Measurements from ENCODE around the gene P2RX3. TPM values are rescaled to one million over a fixed set of nuclear protein-coding genes. Genes with fewer than 3 reads are reported as not detected.
A peak's percentile ranks its signal among the peaks of the same experiment; 100 is the strongest.
"Not testable (repeated sequence)": the region's sequence is repeated elsewhere in the genome, so short reads cannot be mapped to it uniquely, and the experiment has no call there.

The P2RX3 gene
- total RNA-seq, 1 experiment from 2014 or later, result not detected

DNA sequence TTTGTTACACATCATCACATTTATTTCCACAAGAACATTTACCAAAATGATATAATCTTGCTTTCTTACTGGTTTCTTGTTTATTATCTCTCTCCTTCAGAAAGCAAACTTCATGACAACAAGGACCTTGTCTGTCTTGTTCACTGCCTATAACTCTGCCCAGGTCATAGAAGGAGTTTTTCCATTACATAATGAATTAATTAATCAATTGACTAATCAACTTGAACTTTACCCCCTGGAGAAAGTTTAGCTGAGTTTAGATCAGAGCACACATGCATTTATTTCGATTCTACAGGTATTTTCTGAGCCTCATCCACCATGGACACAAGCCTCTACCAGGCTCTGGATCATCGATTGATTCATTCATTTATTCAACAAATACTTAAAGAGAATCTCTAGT is 58.6 kb downstream of the P2RX3 start:
- DNase-seq (ENCODE audit: low read depth), result no peak

DNA sequence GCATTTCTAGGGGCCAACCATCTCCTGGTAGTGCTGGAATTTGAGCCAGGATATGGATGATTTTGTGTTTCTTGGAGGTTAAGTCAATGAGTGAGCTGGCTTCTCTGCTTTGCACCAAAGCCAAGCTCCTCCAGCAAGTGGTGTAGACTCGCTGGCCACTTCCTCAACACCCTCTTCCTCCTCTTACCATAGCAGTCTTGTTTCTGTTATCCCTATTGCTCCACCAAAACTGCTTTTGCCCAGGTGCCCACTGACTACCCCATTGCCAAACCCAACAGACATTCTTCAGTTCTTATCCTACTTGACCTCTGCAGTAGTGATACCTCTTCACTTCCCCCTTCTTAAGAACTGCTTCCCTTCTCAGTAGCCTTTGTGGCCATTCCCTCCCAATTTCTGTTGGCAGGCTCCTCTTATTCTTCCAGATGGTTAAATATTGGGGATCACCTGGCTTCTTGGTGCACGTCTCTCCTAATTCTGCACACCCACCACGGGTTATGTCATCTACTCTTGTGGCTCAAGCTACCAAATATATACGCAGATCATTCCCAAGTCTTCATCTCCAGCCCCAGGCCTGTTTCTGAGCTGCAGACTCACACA is 59.3 kb downstream of the P2RX3 start:
- DNase-seq (ENCODE audit: low read depth), result peak; percentile 12

DNA sequence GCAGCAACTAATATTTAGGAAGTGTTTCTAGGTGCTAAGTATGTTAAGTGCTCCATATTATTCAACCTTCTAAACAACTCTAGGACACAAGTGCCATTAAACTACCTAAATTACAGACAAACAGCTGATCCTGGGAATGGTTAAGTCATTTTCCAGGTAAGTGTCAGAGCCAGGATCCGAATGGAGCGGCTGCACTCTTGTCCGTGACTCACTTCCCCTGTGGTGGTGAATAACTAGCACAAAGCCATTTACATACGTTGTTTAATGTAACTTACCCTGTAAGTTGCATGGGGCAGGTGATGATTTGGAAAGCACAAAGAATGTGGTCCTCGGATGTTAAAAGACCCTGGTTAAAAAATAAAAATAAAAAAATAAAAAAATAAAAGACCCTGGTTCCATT is 61.1 kb downstream of the P2RX3 start:
- peak; percentile 69 for DNase-seq (ENCODE audit: low read depth)

DNA sequence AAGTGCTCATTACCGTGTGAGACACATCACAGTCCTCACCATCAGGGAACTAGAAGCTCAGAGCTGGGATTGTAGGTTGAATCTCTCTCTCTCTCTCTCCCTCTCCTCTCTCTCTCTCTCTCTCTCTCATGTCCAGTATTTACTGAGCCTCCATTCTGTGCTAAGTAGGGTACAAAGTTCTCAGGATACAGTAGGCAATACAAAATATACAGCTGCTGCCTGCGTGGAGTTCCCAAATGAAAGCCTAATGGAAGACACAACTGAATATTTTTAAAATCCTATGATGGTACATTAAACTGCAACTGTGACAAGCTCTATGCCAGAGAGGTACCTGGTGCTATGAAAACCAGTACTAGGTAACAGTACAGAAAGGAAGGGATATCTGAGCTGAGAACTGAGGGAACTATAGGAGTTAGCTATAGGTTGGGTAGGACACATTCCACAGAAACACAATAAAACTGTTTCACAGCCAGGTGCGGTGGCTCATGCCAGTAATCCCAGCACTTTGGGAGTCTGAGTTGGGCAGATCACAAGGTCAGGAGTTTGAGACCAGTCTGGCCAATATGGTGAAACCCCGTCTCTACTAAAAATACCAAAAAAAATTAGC is 61.9 kb downstream of the P2RX3 start:
- no peak for DNase-seq (ENCODE audit: low read depth)

DNA sequence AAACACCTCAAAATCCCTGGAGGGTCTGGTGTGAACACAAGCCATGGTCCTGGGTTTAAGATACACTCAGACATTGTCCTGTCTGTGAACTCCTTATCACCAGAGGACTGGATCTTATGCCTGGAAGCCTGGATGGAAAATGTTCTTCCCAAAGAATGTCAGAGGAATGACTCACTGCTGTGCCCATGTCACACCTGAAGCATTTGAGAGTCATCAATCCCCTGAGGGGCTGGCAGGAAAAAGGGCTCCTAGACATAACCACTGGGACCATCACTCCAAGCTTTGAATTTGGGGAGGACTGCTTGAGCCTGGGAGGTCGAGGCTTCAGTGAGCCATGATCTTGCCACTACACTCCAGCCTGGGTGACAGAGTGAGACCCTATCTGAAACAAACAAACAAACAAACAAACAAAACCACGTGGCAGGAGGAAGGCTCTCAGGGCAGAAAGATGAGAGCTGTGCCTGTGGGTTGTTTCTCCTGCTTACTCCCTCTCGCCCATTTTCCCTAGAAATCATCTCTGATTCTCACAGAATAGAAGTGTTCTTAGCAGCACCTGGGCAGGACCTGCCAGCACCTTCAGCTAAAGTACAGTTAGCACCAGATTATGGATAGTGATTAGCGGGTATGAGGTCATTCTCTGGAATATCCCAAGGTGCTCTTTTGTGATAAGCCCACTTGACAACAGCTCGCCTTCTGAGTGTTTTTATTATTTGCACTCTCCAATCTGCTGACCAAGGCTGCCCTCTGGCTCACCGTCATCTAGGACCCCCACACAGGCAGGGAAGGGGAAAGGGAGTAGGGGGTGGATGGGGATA is 64.2 kb downstream of the P2RX3 start:
- DNase-seq (ENCODE audit: low read depth), result peak; percentile 54

DNA sequence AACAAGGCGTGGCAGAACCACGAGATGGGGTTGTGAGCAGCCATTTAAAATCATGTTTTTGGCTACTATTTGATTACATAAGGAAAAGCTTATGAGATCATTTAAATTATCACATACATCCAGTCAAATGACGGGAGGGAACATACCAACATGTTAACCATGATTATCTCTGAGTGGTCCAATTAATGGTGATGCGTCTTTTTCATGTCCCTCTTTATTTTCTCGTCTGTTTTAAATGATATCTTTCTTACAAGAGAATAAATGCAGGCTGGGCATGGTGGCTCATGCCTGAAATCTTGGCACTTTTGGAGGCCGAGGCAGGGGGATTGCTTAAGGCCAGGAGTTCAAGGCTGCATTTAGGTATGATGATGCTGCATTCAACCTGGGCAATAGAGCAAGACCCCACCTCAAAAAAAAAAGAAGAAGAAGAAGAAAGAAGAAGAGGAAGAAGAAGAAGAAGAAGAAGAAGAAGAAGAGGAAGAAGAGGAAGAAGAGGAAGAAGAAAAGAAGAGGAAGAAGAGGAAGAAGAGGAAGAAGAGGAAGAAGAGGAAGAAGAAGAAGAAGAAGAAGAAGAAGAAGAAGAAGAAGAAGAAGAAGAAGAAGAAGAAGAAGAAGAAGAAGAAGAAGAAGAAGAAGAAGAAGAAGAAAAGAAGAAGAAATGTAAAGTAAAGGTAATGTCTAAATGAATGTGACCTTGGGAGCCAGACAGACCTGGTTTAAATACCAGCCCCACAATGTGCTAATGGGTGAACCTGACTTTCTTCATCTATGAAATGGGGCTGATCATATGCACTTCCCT is 65.0 kb downstream of the P2RX3 start:
- DNase-seq (ENCODE audit: low read depth), result not testable (repeated sequence)

DNA sequence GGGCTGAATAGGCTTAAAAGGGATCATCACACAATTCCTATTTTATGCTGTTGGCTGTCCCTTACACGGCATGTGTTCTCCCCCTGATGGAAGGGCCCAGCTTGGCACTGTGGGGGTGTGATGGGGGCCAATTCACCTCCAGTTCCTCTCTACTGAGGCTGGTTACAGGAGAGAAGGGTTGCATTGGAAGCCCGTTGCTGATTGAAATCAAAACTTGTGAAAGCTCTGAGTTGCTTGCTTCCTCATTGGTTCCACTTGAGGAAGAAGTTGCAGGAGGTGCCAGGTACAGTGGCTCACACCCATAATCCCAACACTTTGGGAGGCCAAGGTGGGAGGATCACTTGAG is 65.6 kb downstream of the P2RX3 start:
- DNase-seq (ENCODE audit: low read depth), result no peak

DNA sequence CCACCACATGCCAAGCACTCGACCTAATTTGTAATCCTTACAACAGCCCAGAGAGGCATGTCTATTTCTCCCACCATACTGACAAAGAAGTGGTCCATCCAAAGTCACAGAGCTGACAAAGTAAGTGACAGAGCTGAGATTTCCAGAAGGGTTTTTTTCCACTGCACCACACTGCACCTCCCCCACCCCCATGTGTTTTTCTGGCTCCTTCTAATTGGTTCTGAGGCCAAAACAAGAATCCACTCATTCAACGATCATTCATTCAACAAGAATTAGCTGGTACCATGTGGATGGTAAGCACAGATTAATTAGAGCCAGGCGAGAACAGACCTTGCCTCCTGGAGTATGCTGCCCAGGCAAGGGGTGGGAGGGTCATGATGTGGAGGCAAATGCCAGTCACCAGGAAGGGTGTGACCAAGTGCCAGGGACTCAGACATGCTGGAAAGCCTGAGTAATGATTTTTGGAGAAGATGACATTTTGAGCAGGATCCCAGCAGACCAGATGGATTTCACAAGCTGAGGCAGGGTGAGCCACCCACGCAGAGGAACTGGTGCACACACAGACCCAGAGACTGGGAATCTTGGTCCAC is 67.2 kb downstream of the P2RX3 start:
- DNase-seq (ENCODE audit: low read depth), result no peak

DNA sequence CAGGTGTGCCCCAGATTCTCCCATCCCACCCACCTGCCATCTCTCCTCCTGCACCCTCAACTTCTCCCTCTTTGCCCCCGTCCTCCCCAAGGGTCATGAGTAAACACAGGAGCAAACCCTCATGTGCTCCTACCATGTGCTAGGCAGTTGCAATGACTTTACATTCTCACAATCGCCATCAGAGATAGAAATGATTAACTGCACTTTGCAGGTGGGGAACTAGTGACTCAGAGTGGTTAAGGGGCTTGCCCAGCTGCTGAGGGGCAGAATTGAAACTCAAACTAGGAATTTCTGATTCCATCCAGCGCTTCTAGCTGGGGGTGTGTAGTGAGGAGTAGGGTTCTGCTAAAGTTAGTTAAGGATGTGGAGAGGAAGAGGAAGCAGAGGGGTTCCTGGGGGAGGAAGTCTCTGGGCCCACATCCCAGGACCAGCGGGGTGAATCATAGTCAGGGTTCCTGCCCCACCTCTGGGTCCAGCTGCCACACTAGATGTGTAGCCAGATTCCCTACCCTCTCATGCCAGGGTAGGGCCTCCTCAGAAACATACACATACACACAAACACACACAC is 68.3 kb downstream of the P2RX3 start:
- peak; percentile 94 for DNase-seq (ENCODE audit: low read depth)

DNA sequence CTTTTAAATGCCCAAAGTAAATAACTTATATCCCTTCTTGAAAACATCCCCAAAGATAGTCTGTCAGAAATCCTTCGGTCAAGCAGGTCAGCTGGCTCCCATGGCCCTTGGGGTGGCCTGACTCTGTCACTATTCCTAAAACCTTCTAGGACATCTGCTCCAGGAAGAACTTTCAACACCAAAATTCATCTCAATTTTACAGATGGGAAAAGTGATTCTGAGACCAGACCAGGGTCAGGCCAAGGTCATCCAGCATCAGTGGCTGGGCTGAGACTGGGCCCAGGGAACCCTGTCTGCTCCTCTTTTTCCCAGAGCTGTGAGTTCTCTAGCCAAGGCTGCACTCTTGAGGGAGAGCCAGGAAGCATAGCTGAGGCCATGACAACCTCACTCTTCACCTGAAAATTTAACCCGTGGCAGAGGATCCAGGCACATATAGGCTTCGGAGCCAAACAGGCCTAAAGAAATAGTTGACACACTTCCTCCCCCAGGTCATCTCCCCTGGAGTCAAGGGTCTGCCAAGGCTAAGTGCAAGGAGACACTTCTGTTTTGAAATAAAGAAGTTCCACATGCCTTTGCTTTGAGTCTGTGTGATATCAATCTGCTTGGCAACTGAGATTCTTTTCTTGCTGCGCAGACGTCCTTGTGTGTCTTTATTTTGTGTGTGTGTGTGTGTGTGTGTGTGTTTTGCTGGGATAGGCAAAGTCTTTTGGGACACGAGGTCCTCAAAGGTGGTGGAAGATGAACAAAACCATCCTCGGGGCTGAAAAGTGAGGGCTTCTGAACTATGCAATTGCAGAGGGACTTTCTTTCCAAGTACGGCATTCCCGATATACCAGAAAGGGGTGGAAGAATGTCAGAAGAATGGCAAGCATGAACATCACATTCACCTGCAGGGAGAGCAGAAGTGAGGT is 69.1 kb downstream of the P2RX3 start:
- no peak for DNase-seq (ENCODE audit: low read depth)

DNA sequence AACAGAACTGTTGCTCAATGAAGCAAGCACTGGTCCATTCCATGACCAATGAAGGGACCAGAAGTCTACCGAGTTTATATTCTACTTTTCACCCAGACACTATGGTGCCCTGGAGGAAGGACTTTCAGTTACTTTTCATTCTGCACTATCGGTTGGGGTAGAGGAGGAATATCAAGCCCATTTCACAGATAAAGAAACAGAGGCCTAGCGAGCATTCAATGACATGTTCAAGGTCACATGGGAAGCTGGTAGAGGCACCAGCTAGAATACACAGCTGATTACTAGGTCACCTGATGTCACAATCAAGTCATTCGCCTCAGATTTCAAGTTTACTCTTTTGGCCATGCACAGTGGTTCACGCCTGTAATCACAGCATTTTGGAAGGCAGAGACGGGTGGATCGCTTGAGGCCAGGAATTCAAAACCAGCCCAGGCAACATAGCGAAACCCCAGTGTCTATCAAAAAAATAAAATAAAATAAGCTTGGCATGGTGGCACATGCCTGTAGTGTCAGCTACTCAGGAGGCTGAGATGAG is 69.9 kb downstream of the P2RX3 start:
- DNase-seq (ENCODE audit: low read depth), result no peak

DNA sequence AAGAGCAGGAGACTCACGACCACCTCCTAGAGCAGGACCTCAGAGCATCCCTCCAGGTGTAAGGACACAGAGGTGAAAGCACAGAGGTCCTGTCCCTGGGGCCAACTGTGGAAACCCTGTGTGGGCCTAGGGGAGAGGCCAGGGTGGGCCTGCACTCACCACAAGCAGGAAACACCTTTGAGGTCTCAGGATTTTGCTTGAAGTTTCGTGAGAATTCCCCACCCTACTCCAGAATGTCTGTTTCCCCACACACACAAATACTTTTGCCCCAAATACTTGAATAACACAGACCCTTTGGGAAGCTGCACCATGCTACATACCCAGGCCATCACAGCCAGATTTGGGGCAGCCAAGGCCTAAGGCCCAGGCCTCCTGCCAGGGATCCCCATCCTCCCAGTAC is 70.6 kb downstream of the P2RX3 start:
- no peak for DNase-seq (ENCODE audit: low read depth)

DNA sequence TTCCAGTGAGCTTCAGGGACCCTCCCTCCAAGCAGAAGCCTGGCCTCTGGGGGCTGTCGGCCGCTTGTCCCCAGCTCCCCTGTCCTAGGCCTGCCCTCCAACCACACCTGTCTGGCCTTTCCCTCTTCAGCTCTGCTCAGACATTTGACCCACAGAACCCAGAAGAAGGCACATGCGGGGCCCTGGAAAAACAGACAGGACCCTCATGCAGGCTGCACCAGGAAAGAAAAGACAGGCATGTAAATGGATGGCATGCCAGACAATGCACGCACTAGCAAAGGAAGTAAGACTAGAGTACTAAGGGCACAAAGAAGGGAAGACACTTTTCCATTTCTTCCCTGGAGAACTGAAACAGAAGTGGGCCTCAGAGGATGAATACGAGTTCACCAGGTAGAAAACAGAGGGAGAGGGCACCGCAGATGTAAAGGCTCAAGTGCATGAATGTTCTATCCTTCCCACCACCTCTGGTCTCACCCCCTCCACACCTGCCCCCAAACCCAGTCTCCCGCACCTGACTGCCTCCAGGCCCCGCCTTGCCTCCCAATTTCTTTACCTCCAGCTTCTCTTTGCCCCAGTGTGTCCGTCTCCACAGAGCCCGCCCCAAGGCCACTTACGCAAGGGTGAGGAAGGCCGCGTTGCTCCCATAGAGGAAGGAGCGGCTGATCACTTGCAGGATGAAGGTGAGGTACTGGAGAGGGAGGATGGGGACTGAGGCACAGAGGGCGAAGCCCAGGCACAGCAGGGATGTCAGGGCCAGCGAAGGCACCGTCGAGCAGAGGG is 71.4 kb downstream of the P2RX3 start:
- DNase-seq (ENCODE audit: low read depth), result no peak

DNA sequence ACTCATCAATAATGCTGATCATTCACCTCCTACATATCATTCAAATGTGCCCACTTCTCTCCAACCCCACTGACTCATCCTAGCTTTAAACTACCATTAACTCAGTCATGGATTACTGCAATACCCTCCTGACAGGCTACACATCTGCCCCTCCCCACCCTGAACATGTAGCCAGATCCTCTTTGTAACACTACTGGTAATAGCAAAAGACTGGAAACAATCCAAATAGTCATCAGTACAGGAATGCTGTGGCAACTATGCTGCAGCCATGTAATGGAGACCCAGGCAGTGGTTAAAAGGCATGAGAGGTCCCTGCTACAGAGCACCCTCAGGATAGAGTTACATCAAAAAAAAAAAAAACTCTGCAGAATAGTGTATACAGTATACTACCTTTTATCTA is 72.1 kb downstream of the P2RX3 start:
- DNase-seq (ENCODE audit: low read depth), result peak; percentile 79

DNA sequence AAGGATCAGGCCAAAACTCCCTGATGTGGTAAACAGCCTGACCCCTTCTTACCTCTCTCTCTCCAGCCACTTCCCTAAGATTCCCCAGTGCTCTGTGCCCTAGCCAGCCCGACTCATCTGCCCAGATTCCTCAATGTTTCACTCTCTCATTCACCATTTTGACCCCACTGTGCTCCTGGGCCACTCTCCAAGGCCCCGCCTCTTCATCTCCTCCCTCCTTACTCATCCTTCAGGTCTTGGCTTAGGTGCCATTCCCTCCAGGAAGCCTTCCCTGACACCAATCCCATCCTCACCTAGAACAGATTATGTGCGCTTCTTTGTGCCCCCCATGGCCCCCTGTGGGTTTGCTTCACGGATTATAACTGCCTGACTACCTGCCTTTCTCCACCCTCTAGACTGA is 75.5 kb downstream of the P2RX3 start:
- peak; percentile 15 for DNase-seq (ENCODE audit: low read depth)

DNA sequence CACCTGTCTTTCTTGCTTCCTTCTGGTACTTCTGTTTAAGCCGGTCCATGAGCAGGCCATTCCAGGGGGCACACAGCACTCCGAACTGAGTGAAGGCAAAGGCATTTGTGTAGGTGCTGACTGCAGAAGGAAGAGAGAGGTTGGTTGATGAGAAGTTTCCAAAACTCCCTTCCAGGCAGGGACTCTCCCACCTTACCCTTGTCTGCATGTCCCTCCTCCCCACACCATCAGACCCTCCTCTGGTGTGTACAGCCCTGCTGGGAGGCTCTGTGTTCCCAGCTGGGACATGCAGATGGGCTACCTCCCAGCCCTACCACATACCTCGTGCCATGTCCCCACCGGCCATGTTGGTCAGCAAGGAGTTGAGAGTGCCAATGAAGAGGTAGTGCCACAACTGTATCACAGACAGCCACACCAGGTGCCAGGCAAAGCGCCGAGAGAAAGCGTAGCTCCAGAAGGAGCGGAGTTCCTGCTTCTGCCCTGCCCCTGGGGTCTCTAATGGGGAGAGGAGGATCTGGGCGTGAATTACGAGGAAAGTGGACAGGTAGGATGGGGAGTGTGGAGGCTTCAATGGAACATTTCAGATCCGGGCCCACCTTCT is 76.6 kb downstream of the P2RX3 start:
- DNase-seq (ENCODE audit: low read depth), result no peak

DNA sequence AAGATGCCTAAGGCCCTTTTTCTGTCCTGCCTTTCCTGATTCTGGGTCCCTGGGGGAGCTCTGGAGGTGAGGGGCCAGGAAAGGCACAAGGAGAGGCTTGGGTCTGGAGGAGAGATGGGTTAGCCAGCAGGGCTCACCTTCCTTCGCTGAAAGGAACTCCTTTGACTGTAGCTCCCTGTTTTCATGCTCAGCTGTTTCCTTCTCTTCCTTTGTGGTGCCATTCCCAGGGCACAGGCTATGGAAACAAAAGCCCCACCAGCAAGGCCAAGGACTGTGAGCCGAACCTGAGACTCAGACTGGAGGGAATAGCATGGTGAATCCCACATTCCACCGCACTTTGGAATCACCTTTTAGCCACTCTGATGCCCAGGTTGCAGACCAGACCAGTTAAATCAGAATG is 78.3 kb downstream of the P2RX3 start:
- no peak for DNase-seq (ENCODE audit: low read depth)

DNA sequence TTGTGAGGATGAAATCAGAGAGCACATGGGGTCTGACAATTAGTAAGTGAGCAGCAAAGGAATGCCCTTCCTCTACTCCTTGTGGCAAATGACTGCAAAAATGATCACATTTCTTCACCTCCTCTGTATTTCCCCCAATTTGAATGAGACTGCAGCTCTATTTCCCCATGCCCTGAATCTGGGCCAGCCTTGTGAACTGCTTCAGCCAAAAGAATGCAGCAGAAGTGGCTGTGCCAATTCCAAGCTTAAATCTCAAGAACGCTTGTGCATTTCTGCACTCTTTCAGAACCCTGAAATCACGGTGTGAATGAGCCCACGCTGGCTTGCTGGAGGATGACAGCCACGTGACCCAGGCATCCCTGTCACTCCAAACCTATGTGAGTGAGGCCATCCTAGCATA is 78.9 kb downstream of the P2RX3 start:
- no peak for DNase-seq (ENCODE audit: low read depth)

DNA sequence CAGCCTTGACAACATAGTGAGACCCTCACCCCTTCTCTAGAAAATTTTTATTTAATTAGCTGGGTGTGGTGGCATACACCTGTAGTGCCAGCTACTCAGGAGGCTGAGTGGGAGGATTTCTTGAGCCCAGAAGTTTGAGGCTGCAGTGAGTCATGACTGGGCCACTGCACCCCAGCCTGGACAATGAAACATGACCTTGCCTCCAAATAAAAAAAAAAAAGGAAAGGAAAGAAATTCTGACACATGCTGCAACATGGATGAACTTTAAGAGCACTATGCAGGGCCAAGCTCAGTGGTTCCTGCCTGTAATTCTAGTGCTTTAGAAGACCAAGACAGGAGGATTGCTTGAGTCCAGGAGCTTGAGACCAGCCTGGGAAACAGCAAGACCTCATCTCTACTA is 80.0 kb downstream of the P2RX3 start:
- peak; percentile 36 for DNase-seq (ENCODE audit: low read depth)

Data from HT1080 (cell line).